ENCODE measurements around the gene FBXO38.

Gene FBXO38

DNA sequence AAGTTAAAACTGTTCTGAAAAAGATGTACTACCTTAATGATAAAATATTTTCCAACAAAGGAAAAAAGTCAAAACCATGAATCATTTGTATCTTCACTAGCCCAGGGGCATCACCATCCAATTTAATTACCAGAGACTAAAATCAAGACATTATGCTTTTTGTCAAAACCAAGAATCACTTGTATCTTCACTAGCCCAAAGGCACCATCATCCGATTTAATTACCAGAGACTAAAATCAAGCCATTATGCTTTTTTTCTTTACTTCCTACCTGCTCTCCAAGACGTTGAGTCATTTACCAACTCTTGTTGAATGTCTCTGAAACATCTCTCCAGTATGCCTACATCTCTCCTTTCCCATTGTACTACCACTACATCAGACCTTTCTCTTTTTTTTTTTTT is 37.9 kb downstream of the FBXO38 start:
- no peak overlapping the region for H3K4me3 ChIP-seq (ENCODE audit: low read length, poor library complexity, severe bottlenecking)
- H3F3A ChIP-seq (ENCODE audit: low read depth), result no peaks in the 10 kb centered on the region
- TF ChIP-seq, protein P1, sequence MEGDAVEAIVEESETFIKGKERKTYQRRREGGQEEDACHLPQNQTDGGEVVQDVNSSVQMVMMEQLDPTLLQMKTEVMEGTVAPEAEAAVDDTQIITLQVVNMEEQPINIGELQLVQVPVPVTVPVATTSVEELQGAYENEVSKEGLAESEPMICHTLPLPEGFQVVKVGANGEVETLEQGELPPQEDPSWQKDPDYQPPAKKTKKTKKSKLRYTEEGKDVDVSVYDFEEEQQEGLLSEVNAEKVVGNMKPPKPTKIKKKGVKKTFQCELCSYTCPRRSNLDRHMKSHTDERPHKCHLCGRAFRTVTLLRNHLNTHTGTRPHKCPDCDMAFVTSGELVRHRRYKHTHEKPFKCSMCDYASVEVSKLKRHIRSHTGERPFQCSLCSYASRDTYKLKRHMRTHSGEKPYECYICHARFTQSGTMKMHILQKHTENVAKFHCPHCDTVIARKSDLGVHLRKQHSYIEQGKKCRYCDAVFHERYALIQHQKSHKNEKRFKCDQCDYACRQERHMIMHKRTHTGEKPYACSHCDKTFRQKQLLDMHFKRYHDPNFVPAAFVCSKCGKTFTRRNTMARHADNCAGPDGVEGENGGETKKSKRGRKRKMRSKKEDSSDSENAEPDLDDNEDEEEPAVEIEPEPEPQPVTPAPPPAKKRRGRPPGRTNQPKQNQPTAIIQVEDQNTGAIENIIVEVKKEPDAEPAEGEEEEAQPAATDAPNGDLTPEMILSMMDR (conservative IDR thresholded peaks at IDR 0.05; ENCODE audit: low read length), result no peak
- no peak for TF ChIP-seq EZH2phosphoT487 (IDR thresholded peaks at IDR 0.05; ENCODE audit: borderline replicate concordance)
- no peak overlapping the region for H3K9ac ChIP-seq (ENCODE audit: low read depth, low read length, poor library complexity, severe bottlenecking)
- no peak overlapping the region for H2AFZ ChIP-seq (ENCODE audit: low read length)
- no peaks in the 10 kb centered on the region for H3K9me2 ChIP-seq (replicated peaks; ENCODE audit: low read depth, low read length)
- no peak overlapping the region for H3K4me2 ChIP-seq (ENCODE audit: low read depth, low read length, poor library complexity, severe bottlenecking)
- no peaks in the 10 kb centered on the region for H4K20me1 ChIP-seq (ENCODE audit: insufficient read depth, low read length, poor library complexity, severe bottlenecking)
- H3K79me2 ChIP-seq (ENCODE audit: insufficient read depth, low read length), result no peaks in the 10 kb centered on the region
- H3K9me3 ChIP-seq (ENCODE audit: insufficient read depth, low read depth, low read length), result no peaks in the 10 kb centered on the region
- no peaks in the 10 kb centered on the region for H3K27me3 ChIP-seq (ENCODE audit: insufficient read depth, low read length, poor library complexity, severe bottlenecking)
- no peaks in the 10 kb centered on the region for H3K4me1 ChIP-seq (ENCODE audit: insufficient read depth, low read length, poor library complexity, severe bottlenecking)
- H3K36me3 ChIP-seq (ENCODE audit: insufficient read depth, low read length), result peaks cover 83% of the 10 kb centered on the region

DNA sequence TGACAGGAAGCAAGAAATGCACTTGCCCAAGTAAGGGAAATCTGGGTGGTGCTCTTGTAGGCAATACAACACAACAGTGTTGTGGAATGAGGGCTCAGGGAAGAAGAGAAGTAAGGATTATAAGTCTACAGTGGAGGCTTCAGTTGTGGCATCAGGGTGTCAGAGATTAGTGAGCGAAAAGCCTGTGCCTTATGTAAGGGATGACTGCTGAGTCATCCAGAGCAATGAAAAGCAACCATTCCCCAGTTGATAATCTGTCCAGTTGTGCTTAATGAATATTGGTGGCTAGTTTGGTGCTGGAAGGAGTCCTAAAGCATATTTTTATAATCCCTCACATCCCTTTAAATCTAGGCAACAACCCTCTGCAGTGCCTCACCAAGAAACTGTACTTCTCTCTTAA is 42.0 kb downstream of the FBXO38 start:
- Histone ChIP-seq H3K4me1 (ENCODE audit: insufficient read depth, low read length, poor library complexity, severe bottlenecking) (no peaks in the 10 kb centered on the region), H3F3A (ENCODE audit: low read depth) (no peaks in the 10 kb centered on the region), H3K27me3 (ENCODE audit: insufficient read depth, low read length, poor library complexity, severe bottlenecking) (no peaks in the 10 kb centered on the region), H2AFZ (ENCODE audit: low read length) (no peak overlapping the region), H3K9me3 (ENCODE audit: insufficient read depth, low read depth, low read length) (no peaks in the 10 kb centered on the region), H3K36me3 (ENCODE audit: insufficient read depth, low read length) (peaks cover 72% of the 10 kb centered on the region), H3K79me2 (ENCODE audit: insufficient read depth, low read length) (no peaks in the 10 kb centered on the region), H4K20me1 (ENCODE audit: insufficient read depth, low read length, poor library complexity, severe bottlenecking) (no peaks in the 10 kb centered on the region), H3K9ac (ENCODE audit: low read depth, low read length, poor library complexity, severe bottlenecking) (no peak overlapping the region), H3K4me3 (ENCODE audit: low read length, poor library complexity, severe bottlenecking) (no peak overlapping the region), H3K9me2 (replicated peaks; ENCODE audit: low read depth, low read length) (no peaks in the 10 kb centered on the region), H3K4me2 (ENCODE audit: low read depth, low read length, poor library complexity, severe bottlenecking) (no peak overlapping the region)
- no peak for TF ChIP-seq EZH2phosphoT487 (IDR thresholded peaks at IDR 0.05; ENCODE audit: borderline replicate concordance)
- TF ChIP-seq, protein P1 (conservative IDR thresholded peaks at IDR 0.05; ENCODE audit: low read length), result no peak

DNA sequence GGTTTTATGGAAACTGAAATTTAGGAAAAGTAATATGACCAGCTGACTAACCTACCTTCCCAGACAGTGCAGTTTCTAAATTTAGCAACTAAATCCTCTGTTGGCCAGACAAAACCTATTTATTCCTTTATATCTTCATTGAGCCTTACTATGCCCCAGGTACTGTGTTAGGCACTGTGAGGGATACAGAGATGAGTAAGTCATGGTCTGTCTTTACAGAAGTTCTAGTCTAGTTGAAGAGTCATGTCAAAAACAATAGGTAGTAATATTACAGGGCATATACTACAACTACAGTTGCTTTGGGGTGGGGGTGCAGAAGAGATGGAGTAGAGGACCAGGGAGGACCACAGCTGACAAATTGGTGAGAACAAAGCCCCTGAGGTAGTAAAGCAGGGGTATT is 42.8 kb downstream of the FBXO38 start:
- no peak for TF ChIP-seq EZH2phosphoT487 (IDR thresholded peaks at IDR 0.05; ENCODE audit: borderline replicate concordance)
- TF ChIP-seq, protein P1 (conservative IDR thresholded peaks at IDR 0.05; ENCODE audit: low read length), result no peak
- Histone ChIP-seq H3K79me2 (ENCODE audit: insufficient read depth, low read length) (no peaks in the 10 kb centered on the region), H3K36me3 (ENCODE audit: insufficient read depth, low read length) (peaks cover 72% of the 10 kb centered on the region), H3K4me1 (ENCODE audit: insufficient read depth, low read length, poor library complexity, severe bottlenecking) (no peaks in the 10 kb centered on the region), H3K27me3 (ENCODE audit: insufficient read depth, low read length, poor library complexity, severe bottlenecking) (no peaks in the 10 kb centered on the region), H3K9me3 (ENCODE audit: insufficient read depth, low read depth, low read length) (no peaks in the 10 kb centered on the region), H2AFZ (ENCODE audit: low read length) (no peak overlapping the region), H3K9me2 (replicated peaks; ENCODE audit: low read depth, low read length) (no peaks in the 10 kb centered on the region), H3K4me3 (ENCODE audit: low read length, poor library complexity, severe bottlenecking) (no peak overlapping the region), H3K9ac (ENCODE audit: low read depth, low read length, poor library complexity, severe bottlenecking) (no peak overlapping the region), H3F3A (ENCODE audit: low read depth) (no peaks in the 10 kb centered on the region), H3K4me2 (ENCODE audit: low read depth, low read length, poor library complexity, severe bottlenecking) (no peak overlapping the region), H4K20me1 (ENCODE audit: insufficient read depth, low read length, poor library complexity, severe bottlenecking) (no peaks in the 10 kb centered on the region)
